ENCODE results near the gene RASSF3.

DNA sequence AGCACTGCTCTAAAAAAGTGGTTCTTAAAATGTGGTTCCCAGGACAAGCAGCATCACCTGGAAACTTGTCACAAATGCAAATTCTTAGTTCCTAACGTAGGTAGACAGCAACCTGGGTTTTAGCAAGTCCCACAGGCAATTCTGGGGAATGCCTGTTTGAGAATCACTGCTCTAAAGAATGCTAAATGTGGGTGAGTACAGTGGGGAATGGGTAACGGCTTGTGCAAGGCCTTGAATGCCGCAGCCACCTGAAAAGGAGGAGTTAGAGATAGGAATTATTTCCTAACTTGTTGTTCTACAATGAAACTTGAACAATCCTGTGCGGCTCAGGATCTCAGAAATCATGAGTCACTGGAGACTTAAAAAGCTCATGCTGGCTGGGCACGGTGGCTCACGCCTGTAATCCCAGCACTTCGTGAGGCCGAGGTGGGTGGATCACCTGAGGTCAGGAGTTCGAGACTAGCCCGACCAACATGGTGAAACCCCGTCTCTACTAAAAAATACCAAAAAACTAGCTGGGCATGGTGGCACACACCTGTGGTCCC, 114.0 kb downstream of the RASSF3 start:
- TF ChIP-seq TAF1 (IDR thresholded peaks at IDR 0.05; ENCODE audit: low read depth) = no peak
- no peak for TF ChIP-seq EGR1 (IDR thresholded peaks at IDR 0.05)
- no peak for TF ChIP-seq FOXM1 (IDR thresholded peaks at IDR 0.05; ENCODE audit: borderline replicate concordance, low read depth)
- TF ChIP-seq MAX (IDR thresholded peaks at IDR 0.05) = no peak
- TF ChIP-seq YY1 (IDR thresholded peaks at IDR 0.05; ENCODE audit: low read depth) = no peak
- no peak for TF ChIP-seq CEBPB (IDR thresholded peaks at IDR 0.05)

All from Ishikawa (cell line).